ENCODE measurements around the gene KRT23.

KRT23 gene

DNA sequence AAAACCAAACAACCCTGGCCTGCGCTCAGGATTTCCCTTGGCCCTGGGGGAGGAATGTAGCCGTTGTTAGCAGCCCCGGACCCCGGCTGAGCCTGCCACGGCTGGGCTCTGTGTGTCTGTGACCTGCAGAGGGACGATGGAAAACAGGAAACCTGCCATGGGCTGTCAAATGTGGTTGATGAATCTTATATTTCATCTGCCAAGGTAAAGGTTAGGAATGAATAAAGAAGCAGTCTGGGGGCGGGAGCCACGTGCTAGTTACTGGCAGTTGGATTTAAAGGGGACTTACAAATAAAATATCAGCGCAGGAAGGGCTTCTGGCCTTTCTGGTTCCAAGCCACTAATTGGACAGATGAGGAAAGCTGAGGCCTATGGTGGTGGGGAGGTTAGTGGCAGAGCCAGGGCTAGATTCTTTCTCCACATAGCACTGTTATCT, at the start of gene KRT23:
Gene KRT23, minus strand, starts transcription at position 263 of the 436 bp plus-strand sequence. CDS start 1,043 bp downstream, outside the sequence.
- FAIRE-seq (no peak), DNase-seq (ENCODE audit: insufficient read length, low spot score) (no peak)
- no peak for TF ChIP-seq POLR2A (IDR thresholded peaks at IDR 0.05; ENCODE audit: low read depth, low read length)

- no peak for DNase-seq (ENCODE audit: insufficient read length, low spot score)
- no peak for TF ChIP-seq POLR2A (IDR thresholded peaks at IDR 0.05; ENCODE audit: low read depth, low read length)
- FAIRE-seq = no peak
Observed at GRCh38 chr17:40986920-40987319, 49.5 kb upstream of the KRT23 start.

- FAIRE-seq = no peak
- no peak for TF ChIP-seq POLR2A (IDR thresholded peaks at IDR 0.05; ENCODE audit: low read depth, low read length)
- no peak for DNase-seq (ENCODE audit: insufficient read length, low spot score)
Observed at GRCh38 chr17:40984226-40984625, 46.8 kb upstream of the KRT23 start, which contains the start of gene KRT40. KRT40 (minus strand) TSS chr17:40984326; CDS start chr17:40984273, 53 bp downstream.

DNA sequence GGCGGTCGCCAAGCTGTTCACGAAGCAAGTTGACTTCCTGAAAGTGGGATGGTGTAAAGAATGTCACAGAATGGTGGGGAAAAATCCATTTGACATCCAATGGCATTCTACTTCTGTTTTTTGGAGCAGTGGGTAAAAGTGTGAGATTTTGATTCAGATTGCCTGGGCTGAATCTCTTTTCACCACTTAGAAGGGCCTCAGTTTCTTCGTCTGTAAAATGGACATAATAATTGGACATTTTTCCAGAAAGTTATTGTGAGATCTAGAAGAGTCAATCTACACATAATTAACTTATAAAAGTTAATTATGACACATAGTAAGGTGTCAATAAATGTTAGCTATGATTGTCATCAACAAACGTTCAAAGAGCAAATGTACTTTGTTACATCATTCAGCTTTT, 43.7 kb upstream of the KRT23 start:
- DNase-seq (ENCODE audit: insufficient read length, low spot score) (no peak), FAIRE-seq (no peak)
- TF ChIP-seq POLR2A (IDR thresholded peaks at IDR 0.05; ENCODE audit: low read depth, low read length) = no peak

GRCh38 chr17:40980596-40980995, 43.1 kb upstream of the KRT23 start:
- no peak for TF ChIP-seq POLR2A (IDR thresholded peaks at IDR 0.05; ENCODE audit: low read depth, low read length)
- no peak for DNase-seq (ENCODE audit: insufficient read length, low spot score)
- no peak for FAIRE-seq

DNA sequence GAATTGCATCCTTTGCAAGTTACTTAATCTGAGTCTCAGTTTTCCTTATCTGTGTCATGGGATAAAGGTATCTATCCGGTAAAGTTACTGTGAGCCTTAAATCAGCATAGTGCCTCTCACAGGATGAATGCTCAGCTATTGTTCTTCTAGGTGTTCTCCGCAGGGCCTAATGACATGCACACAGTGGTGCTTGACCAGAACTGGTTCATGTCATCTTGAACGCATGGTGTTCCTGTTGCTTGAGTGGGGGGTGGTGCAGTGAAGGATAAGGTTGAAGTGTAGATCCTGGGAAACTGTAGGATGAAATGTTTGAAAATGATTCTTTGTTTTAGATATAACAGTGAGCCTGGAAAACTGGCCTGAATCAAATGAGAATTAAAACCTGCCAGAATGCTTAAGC, 42.7 kb upstream of the KRT23 start:
- FAIRE-seq (no peak), DNase-seq (ENCODE audit: insufficient read length, low spot score) (no peak)
- TF ChIP-seq POLR2A (IDR thresholded peaks at IDR 0.05; ENCODE audit: low read depth, low read length) = no peak

GRCh38 chr17:40978575-40979151, 41.2 kb upstream of the KRT23 start:
- DNase-seq (ENCODE audit: insufficient read length, low spot score) (no peak), FAIRE-seq (no peak)
- TF ChIP-seq POLR2A (IDR thresholded peaks at IDR 0.05; ENCODE audit: low read depth, low read length) = no peak

DNA sequence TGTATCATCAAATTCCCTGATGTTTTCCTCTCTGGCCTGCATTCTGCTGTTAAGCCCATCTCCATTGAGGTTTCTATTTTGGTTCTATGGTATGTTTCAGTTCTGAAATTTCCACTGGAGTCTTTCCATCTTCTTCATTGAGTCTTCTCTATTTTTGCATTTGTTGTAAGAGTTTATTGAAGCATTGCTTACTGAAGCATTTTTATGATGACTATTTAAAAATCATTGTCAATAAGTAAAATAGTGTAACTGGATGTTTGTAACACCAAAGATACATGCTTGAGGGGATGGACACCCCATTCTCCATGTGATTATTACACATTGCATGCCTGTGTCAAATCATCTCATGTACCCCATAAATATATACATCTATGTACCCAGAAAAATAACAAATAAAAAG, 38.1 kb upstream of the KRT23 start:
- FAIRE-seq (no peak), DNase-seq (ENCODE audit: insufficient read length, low spot score) (no peak)
- no peak for TF ChIP-seq POLR2A (IDR thresholded peaks at IDR 0.05; ENCODE audit: low read depth, low read length)

DNA sequence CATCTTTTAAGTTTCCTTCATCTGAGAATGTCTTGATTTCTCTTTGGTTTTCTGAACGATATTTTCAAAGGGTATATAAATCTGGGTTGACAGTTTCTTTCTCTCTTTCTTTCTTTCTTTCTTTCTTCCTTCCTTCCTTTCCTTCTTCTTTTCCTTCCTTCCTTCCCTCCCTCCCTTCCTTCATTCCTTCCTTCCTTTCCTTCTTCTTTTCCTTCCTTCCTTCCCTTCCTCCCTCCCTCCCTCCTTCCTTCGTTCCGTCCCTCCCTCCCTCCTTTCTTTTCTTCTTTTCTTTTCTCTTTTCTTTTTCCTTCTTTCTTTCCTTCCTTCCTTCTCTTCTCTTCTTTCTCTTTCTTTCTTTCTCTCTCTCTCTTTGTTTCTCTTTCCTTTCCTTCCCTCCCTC, 36.9 kb upstream of the KRT23 start:
- no peak for FAIRE-seq
- no peak for TF ChIP-seq POLR2A (IDR thresholded peaks at IDR 0.05; ENCODE audit: low read depth, low read length)
- DNase-seq (ENCODE audit: insufficient read length, low spot score) = no peak

DNA sequence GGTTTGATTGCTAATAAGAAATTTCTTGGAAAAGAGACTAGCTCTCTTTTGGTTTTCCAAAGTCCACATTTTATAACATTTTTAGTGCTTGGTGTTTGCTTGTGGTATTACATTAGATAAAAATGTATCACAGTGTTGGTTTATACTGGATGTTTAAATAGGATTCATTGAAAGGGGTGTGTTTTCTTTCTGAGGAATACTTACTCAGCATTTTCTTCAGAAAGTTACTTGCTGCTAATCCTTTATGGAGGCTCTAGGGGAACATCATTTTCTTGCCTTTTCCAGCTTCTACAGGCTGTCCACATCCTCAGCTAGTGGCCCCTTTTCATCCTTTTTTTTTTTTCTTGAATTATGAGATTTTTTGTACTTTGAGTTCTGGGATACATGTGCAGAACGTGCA, 30.1 kb upstream of the KRT23 start:
- DNase-seq (ENCODE audit: insufficient read length, low spot score) (no peak), FAIRE-seq (no peak)
- no peak for TF ChIP-seq POLR2A (IDR thresholded peaks at IDR 0.05; ENCODE audit: low read depth, low read length)

- TF ChIP-seq POLR2A (IDR thresholded peaks at IDR 0.05; ENCODE audit: low read depth, low read length) = no peak
- no peak for DNase-seq (ENCODE audit: insufficient read length, low spot score)
- no peak for FAIRE-seq
Observed at GRCh38 chr17:40966848-40967247, 29.4 kb upstream of the KRT23 start, which contains the start of gene KRT39. KRT39 (minus strand) TSS chr17:40966948; CDS start chr17:40966856, 92 bp downstream.

GRCh38 chr17:40963838-40964237, 26.4 kb upstream of the KRT23 start:
- no peak for TF ChIP-seq POLR2A (IDR thresholded peaks at IDR 0.05; ENCODE audit: low read depth, low read length)
- DNase-seq (ENCODE audit: insufficient read length, low spot score) (peak; percentile 15), FAIRE-seq (no peak)

GRCh38 chr17:40962059-40962561, 24.7 kb upstream of the KRT23 start:
- no peak for FAIRE-seq
- no peak for TF ChIP-seq POLR2A (IDR thresholded peaks at IDR 0.05; ENCODE audit: low read depth, low read length)
- DNase-seq (ENCODE audit: insufficient read length, low spot score) = no peak

GRCh38 chr17:40961591-40961990, 24.1 kb upstream of the KRT23 start:
- DNase-seq (ENCODE audit: insufficient read length, low spot score) (no peak), FAIRE-seq (no peak)
- no peak for TF ChIP-seq POLR2A (IDR thresholded peaks at IDR 0.05; ENCODE audit: low read depth, low read length)

DNA sequence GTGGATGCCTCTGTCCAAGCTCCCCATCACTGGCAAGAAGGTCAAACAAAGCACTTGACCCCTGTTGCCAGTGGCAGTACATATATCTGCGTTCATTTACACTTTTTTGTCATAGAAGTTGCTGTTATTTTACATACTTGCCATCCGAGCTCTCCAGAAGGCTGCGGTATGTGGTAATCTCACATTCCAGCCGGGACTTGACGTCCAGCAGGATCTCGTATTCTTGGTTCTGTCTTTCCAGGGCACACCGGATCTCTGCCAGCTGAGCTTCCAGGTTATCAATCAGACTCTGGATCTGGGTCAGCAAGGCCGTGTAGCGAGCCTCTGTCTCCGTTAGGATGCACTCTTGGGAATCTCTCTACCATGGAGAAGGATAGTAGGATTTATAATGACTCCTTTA, 22.7 kb upstream of the KRT23 start:
- DNase-seq (ENCODE audit: insufficient read length, low spot score) (no peak), FAIRE-seq (no peak)
- no peak for TF ChIP-seq POLR2A (IDR thresholded peaks at IDR 0.05; ENCODE audit: low read depth, low read length)
